ENCODE measurements around the gene BBS5.
"Not testable (repeated sequence)": the region's sequence is repeated elsewhere in the genome, so short reads cannot be mapped to it uniquely, and the experiment has no call there.

- TF ChIP-seq CTCF (IDR thresholded peaks at IDR 0.05; ENCODE audit: poor library complexity); EZH2 (IDR thresholded peaks at IDR 0.05; ENCODE audit: borderline replicate concordance): not testable (repeated sequence)
These were observed 37.2 kb downstream of the BBS5 start for GRCh38 chr2:169516488-169516995.

Data from hepatocyte (in vitro differentiated cells).